NCI-H748 treated with DMSO at 0.1 percent for 48 hours (cell line): ENCODE data around the gene WASF3.
"Not testable (repeated sequence)": the region's sequence is repeated elsewhere in the genome, so short reads cannot be mapped to it uniquely, and the experiment has no call there.

Source experiments
- DNase-seq: peaks from one replicate; lab custom pipeline; 2025; lab: John Stamatoyannopoulos, UW

The WASF3 gene

DNA sequence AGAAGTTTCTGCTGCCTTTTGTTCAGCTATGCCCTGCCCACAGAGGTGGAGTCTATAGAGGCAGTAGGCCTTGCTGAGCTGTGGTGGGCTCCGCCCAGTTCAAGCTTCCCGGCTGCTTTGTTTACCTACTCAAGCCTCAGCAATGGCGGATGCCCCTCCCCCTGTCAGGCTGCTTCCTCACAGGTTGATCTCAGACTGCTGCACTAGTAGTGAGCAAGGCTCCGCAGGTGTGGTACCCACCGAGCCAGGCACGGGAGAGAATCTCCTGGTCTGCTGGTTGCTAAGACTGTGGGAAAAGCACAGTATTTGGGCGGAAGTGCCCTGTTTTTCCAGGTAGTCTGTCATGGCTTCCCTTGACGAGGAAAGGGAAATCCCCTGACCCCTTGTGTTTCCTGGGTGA lies 78.6 kb downstream of the WASF3 start:
- not testable (repeated sequence) for DNase-seq

DNA sequence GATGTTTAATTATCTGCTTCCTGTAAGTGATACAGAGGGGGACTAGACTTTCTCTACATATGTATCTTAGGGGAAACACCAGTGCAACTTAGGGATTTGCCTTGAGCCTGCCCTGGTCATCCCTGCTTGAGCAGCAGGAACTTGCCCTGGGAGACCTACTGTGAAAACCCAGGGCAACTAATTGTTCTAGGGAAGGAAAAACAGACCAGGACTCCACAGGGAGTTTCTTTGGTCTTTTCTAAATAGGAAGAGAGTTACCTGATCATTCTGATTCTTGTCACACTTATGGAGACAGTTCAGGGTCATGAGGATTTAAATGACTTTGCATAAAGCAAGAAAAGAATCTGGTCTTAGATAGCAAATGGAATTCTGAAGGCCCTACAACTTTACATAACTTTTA lies 89.1 kb downstream of the WASF3 start:
- no peak for DNase-seq

- no peak for DNase-seq
Observed at GRCh38 chr13:26651234-26651633, 93.8 kb downstream of the WASF3 start.

DNA sequence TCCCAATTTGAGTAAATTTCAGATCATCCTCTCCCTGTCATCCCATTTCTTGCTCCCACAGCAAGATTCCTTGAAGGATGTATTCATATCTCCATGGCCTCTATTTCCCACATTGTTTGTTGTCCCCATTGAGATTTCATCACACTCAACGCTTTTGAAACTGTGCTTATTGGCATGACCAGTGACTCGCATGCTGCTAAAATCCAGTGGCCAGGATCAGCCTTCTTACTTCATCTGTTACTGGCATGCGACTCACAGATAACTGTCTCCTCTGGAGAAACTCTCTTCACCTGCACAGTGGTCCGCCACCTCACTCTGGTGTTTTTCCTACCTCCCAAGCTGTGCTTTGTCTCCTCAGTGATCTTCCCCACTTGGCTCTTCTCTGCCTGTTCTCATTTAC lies 95.8 kb downstream of the WASF3 start:
- no peak for DNase-seq

- no peak for DNase-seq
Observed at GRCh38 chr13:26653842-26654241, 96.4 kb downstream of the WASF3 start.

- DNase-seq, result peak; percentile 23
Observed at GRCh38 chr13:26656919-26657318, 99.4 kb downstream of the WASF3 start.

DNA sequence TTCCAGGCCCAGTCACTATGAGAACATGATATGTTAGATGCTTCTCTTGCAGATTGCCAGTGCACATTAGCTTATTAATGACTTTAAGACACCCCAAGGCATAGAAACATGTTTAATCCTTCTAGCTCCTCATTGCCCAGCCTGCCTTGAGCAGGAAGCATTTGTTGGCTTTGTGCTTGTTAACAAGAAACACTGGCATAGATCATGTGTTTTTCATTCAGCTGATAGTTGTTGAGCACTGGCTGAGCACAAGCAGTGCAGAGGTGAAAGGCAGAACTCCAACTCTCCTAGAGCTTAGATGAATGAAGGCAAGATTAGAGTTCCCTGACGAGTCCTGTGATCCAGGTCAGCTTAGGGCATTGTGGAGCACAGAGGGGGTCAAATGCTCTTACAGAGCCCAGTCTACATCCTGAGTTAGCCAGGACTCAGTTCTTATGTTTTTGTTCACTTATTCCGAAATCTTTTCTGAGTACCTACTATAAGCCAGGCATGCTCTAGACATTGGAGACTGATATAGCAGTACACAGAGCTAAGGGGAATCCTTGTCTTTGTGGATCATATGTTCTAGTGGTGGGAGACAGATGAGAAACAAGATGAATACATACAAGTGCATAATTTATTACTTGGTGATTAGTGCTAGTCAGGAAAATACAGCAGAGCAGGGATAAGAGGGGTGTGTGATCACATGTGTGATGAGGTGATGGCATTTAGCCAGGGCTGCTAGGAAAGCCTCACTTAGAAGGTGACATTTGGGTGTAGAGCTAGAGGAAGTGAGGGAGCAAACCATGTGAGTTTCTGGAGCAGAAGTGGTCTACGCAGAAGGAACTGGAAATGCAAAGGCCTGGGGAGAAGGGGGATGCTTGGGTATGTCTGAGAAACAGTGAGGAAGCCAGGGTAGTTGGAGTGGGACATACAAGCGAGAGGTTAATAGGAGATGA lies 101.2 kb downstream of the WASF3 start:
- DNase-seq, result no peak

DNA sequence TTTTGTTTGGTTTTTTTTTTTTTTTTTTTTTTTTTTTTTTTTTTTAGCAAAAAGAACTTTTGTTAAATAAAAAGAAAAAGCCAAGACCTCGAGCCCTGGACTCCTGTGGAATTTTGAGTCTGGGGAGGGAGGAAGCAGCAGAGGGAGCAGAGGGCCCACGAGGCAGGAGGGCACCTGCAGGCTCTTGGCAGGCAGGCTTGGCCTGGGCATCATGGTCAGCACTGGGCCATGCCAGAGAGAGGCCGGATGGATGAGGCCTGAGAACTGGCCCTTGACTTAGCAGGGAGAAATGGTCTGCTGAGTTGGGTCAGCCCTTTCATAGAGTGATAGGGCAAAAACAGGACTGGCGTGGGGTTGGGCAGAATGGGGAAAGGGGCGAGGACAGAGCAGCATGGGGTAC lies 102.7 kb downstream of the WASF3 start:
- no peak for DNase-seq

GRCh38 chr13:26660766-26661165 lies 103.3 kb downstream of the WASF3 start:
- DNase-seq, result no peak

DNA sequence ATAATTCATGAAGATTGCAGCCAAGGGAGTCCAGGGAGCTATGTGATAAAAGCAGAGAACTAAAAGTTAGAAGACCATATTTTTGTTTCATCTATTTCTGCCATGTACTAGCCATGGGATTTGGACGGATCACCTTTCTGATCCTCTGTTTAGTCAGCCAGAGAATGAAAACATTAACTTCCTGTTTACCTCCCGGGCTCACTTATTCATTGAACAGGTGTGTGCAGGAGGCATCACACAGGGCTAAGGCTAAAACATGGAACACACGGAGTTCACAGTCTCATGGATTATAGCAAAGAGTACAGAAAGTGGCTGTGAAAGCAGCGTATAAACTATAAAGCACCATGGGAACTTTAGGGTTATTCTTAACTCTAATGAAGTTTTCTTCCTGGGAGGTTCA lies 106.3 kb downstream of the WASF3 start:
- peak; percentile 86 for DNase-seq

DNA sequence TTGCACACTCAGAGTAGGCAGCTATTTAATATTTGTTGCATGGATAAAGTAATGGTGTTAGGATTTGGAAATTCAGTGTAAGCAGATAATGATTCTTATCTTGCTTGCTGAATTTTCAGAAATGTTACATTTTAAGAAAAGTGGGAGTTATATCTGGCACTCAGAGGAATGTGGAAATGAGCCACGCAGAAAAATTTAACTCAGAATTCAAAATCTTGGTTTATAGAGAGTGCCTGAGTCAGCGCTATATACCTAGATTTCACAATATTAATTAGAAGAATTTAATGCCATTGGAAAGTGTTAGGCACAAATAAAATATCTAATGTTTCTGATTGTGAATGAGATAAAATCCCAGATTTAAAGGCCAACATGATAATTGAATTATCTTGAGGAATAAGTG lies 106.8 kb downstream of the WASF3 start:
- DNase-seq, result no peak

DNA sequence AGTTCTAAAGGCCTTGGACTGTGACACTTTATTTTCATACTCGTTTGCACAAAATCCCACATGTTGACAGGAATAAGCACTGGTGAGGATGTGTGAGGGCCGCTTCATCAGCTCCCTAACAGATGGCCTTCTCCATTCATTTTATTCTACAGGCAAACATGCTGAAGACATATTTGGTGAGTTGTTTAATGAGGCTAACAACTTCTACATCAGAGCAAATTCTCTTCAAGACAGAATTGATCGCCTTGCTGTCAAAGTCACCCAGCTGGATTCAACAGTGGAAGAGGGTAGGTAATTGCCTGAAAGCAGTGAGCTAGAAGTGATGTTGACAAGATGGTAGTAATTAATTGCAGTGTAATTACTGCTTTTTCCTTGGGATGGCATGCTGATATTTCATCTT lies 107.4 kb downstream of the WASF3 start:
- DNase-seq, result no peak

DNA sequence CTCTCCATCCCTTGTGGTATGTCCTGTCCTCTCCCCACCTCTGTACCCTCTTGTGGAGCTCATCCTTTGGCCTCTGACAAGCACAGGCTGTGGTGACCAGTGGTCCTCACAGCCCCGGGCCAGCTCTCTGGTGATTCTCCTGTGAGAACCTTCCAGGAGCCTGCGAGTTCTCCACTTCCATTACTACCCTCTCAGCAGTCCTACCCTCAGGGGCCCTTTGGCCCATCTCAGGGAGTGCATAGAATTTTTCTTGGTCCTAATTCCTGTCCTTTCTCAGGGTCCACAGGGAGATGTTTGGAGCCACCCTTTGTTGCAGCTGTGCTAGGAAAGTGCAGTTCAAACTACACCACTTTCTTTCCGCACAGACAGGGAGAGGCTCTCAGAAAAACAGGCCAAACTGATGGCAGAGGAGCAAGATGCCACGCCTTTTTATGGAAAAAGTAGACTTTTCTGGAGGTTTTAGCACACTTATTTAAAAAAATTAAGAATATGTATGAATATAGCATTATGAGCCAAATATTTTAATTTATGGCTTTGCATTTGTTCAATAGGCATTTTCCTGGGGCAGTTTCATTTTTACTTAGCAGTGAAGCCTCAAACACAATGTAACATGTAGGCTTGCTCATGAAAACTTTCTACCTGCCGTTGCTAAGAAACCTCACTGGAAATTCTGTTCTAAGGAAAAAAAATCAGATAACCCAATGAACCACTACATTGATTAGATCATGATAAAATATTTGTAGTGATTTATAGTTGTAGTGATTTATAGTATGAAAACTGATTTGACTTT lies 111.1 kb downstream of the WASF3 start:
- DNase-seq, result no peak

DNA sequence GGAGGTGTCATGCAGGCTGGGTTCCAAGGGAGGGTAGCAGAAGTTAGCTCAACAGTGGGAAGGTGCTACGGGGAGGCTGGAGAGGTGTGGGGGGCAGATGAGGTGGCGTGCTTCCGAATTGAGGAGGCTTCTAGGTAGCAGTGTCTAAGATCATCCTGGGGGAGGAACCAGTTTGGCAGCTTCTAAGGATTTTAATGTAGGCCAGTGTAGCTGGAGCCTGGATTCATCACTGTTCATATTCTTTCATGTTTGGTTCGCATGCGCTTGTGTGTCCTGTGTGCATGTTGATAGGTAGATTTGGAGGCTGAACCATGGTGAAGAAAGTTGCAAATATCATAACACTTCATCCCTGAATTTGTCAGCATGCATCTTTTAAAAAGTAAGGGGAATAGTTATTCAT lies 116.4 kb downstream of the WASF3 start:
- no peak for DNase-seq

GRCh38 chr13:26677156-26677555 lies 119.7 kb downstream of the WASF3 start:
- no peak for DNase-seq

GRCh38 chr13:26678330-26678729 lies 120.8 kb downstream of the WASF3 start:
- DNase-seq, result no peak

DNA sequence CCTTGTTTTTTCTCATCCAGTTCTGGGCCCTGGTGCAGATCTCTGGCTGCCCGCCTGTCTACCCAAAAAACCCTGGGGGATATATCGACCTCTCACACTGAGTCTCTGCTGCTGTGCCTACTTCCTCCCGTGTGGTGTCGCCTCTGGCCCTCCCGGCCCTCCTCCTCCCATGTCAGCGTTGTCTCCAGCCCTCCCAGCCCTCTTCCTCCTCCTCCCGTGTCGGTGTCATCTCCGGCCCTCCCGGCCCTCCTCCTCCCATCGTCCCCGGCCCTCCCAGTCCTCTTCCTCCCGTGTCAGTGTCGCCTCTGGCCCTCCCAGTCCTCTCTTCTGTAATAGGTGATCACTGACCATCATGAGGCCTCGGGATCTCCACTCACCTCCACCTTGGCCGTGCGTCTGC lies 121.3 kb downstream of the WASF3 start:
- no peak for DNase-seq

- DNase-seq, result no peak
Observed at GRCh38 chr13:26679411-26680122, 122.1 kb downstream of the WASF3 start.

- peak; percentile 33 for DNase-seq
Observed at GRCh38 chr13:26680123-26680450, 122.6 kb downstream of the WASF3 start.

- DNase-seq, result no peak
Observed at GRCh38 chr13:26680572-26680971, 123.1 kb downstream of the WASF3 start.

- DNase-seq, result no peak
Observed at GRCh38 chr13:26681036-26681435, 123.6 kb downstream of the WASF3 start.

DNA sequence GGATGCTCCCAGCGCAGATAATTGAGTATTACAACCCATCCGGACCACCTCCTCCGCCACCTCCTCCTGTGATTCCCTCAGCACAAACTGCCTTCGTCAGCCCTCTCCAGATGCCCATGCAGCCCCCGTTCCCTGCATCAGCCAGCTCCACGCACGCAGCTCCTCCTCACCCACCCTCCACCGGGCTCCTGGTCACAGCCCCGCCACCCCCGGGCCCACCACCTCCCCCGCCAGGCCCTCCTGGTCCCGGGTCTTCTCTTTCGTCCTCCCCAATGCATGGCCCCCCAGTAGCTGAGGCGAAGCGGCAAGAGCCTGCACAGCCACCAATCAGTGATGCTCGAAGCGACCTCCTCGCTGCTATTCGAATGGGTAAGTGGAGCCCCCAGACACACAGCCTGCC lies 125.1 kb downstream of the WASF3 start:
- no peak for DNase-seq

DNA sequence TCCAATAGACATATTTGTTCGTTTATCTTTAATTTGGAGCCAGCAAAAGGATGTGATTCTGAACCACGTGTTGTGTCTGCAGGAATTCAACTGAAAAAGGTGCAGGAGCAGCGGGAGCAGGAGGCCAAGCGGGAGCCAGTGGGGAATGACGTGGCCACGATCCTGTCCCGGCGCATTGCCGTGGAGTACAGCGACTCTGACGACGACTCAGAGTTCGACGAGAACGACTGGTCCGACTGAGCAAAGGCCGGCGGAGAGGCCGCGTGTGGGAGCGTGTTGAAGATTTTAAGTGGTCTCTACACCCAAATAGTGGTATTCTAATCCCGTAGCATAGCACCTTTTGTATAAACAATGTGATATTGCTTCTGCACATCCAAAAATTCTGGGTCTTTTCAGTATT lies 128.1 kb downstream of the WASF3 start:
- no peak for DNase-seq
